GM18858 (cell line): ENCODE data around the gene USP2.

Source experiments
- ATAC-seq: cut with Tn5 transposase; IDR thresholded peaks from one replicate; pipeline ENCODE4 v1.9.1; 2021; ENCODE audit not compliant: unreplicated experiment

Gene USP2

DNA sequence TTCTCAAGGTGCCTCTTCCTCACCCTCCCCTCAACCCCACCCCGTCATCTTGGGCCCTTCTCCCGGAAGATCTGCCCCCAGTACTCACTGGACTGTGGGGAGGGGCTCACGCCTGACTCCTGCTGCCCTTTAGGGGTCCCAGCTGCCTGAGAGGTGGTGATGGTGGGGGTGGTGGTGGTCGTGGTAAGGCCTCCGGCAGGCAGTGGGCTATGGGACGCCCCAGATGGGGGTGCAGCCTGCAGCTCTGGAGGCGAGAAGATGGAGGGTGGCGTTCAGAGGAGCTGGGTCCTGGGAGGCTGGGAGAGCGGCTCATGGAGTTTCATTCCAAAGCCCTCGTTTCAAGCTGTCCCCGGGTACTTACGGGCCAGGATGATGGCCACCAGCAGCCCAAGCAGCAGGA is 35.8 kb downstream of the USP2 start:
- ATAC-seq = no peak

DNA sequence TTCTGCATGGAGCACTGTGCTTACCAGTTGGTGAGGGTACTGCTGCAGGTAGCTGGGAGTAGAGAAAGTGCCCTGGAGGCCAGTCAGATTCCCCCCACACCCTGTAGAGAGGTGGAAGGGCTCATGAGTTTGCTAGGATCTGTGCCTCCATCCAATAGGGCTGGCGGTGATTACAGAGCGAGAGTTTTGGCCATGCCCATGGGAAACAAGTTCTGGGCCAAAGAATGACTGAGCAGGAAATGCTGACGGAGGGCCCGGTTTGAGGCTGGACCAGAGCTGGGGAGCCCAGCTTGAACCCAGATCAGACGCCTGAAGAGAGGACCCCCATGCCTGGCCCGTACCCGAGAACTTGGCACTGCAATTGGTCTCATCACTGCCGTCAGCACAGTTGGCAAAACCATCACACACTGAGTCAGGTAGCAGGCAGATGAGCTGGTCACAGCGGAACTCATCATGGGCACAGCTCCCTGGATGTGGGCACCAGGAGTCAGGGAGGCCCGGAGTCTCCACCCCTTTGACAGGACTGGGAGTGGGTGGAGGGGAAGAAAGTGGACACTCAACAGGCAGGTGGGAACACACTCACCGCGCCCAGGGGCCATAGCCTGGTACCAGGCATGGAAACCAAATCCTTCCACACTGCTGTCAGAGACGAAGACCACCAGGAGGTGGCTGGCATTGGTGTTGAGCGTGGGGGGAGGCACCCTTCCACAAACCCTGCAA is 37.0 kb downstream of the USP2 start:
- ATAC-seq = no peak

DNA sequence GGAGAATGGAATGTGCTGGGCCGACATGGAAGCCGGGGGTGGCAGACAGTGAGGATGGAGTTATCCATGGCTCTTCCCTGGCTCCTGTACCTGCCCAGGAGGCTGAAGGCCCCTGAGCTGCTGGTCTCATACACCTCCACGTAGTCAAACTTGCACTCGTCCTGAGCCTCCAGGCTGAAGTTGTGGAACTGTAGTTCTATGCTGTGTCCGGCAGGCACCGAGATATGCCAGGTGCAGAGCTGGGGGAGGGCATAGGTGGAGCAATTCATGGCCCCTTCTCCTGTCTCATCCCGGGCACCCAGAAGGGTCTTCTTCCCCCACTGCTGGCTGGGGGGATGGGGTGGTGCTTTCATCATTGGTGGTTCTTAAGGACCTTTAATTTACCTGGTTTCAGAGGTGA is 37.8 kb downstream of the USP2 start:
- no peak for ATAC-seq

DNA sequence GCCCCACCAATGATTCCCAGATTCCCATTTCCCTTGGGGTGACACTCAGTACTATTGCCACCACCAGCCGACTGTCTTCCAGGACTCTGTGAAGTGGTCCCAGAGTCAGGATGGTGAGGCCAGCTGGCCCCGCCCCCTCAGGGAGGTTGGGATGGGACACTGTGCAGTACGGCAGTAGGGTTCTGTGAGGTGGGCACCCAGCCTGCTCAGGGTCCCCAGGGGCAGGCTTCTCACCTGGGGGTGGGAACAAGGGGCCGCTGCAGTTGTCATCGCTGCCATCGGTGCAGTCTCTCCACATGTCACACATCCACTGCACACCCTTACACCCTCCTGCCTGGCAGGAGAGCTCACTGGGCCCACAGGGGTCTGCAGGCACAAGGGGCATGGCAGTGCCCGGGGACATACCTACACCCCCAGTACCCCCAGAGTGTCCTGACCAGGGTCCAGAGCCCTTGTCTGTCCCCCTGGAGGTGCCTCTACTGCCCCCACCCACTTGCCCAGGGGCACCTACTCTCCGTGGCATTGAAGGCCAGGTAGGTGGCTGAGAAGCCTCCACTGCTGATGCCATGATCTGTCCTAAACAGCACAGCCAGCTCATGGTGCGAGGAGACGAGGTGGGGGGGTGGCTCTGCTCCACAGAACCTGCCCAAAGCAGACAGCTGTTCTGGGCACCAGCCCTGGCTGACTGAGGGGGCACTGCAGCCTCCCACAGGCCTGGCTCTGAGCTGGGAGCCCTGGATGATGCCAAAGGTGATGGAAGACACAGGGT is 38.9 kb downstream of the USP2 start:
- ATAC-seq = no peak

DNA sequence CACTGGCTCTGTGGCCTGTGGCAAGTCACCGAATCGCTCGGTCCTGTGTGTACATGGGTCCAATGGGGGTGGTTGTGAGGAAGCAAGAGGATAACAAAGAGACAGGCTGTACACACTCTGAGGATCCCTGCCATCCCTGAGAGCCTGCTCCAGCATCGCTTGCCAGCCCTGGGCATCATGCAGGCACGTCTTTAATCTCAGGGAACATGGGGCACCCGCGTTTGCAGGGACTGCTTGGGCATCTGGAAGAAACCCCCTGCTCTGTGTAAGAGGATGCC is 39.5 kb downstream of the USP2 start:
- no peak for ATAC-seq

DNA sequence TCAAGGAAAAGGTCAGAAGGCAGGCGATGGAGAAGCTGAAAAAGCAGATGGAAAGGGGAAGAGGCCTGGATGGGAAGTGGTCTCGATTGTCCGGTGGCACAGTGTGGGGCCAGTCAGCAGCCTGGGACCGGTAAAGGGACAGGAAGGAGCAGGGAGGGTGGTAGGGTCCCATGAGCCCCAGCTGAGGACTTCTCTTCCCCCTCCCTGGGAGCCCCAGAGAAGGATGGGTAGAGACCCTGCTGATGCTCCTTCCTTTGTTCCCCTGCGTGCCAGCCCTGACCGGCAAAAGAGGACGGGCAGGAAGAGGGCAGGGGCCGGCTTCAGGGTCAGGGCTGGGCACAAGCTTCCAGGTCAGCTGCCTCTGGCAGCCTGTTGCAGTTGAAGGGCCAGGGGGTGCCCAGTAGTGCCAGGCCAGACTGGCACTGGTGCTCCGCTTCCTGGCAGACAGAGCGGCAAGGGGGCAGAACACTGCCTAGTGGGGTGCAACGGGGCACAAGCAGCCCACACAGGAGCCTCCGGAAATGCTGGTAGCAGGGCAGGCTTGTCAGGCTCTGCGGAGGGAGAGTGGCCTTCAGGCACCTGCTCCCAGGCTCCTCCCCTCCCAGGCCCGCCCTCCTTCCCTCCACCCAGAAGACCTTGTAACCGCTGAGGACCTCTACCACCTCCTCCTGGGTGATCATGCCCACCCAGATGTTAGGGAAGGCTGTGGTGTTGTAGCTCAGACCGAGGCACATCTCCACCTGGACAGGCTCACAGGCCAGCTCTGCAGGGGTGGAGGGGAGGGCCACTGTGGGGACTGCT is 40.1 kb downstream of the USP2 start:
- no peak for ATAC-seq

DNA sequence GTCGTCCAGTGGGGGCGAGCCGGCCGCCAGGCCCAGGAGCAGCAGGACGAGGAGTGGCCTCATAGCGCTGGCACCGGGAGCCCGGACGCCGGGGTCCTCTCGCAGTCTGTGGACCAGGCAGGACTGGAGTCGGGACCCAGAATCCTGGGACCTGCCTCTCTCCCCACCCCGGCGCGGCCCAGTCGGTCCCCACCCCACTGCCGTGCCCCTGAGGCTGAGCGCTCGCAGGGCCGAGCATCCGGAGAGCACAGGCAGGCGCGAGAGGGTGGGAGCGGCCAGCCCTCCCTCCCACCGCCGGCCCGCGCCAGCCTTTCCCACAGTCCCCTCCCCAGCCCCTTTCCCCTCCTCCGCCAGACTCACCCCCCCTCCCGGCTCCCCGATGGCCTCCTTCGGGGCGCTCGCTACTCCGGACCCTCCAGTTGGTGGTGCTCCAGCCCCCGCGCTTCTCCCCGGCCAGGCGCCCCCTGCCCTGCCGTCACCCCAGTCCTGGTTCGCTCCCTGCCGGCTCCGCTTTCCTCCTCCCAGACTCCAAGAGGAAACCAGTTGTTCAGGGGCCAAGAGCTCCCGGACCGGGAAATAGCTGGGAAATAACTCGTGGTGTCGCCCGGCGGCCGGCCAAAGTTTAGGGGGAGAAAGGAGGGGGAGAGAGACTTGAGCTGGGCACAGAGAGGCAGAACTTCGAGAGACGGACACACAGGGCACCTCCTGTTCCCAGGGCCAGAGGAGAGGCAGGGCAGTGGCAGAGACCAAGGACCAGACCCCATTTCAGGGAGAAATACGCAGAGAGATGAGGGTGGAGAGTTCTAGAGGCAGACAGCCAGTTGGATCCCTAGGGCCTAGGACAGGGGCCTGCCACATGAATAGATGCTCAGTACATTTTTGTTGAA is 40.9 kb downstream of the USP2 start, which contains the start of gene C1QTNF5:
C1QTNF5 (minus strand) TSS at position 549 of the 887 bp plus-strand sequence; CDS start at position 63, 486 bp downstream.
- ATAC-seq = no peak

- ATAC-seq = no peak
Measured at GRCh38 chr11:119339589-119340334, 41.7 kb downstream of the USP2 start.

GRCh38 chr11:119338965-119339588 is 42.4 kb downstream of the USP2 start:
- ATAC-seq = no peak

GRCh38 chr11:119338318-119338890 is 43.1 kb downstream of the USP2 start:
- ATAC-seq = no peak

DNA sequence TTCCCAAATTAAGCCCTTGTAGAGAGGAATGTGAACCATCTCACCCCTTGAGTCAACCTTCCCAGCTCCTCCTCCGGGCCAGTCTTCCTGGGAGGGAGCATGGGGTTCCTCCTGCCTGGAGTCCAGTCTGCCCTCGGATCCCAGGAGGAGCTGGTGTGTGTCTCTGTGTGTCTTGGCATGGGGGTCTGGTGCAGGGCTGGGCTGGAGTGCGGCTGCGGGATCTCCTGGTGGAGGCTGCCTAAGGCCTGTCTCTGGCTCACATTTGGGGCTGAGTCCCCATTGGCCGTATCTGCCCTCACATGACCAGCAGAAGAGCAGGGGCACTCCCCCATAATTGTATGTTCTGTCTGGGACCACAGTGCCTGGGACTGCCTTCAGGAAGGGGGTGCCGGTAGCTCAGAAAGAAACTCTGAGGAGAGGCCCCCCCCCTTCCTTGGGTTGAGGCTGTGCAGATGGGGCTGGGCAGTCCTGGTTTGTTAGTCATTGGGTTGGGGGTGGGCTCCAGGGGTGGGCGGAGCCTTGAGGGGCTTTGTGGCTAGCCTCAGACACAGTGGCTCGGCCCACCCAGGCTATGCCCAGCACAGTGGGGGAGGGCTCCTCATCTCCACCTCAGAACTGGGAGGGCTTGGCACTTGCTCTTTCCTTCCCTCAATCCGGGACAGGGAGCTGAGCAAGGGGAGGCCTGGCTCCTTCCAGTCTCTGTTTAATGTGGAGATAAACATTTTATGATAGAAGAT is 43.7 kb downstream of the USP2 start:
- ATAC-seq = no peak

- no peak for ATAC-seq
Measured at GRCh38 chr11:119336744-119337469, 44.6 kb downstream of the USP2 start.

- no peak for ATAC-seq
Measured at GRCh38 chr11:119335655-119336543, 45.6 kb downstream of the USP2 start.

DNA sequence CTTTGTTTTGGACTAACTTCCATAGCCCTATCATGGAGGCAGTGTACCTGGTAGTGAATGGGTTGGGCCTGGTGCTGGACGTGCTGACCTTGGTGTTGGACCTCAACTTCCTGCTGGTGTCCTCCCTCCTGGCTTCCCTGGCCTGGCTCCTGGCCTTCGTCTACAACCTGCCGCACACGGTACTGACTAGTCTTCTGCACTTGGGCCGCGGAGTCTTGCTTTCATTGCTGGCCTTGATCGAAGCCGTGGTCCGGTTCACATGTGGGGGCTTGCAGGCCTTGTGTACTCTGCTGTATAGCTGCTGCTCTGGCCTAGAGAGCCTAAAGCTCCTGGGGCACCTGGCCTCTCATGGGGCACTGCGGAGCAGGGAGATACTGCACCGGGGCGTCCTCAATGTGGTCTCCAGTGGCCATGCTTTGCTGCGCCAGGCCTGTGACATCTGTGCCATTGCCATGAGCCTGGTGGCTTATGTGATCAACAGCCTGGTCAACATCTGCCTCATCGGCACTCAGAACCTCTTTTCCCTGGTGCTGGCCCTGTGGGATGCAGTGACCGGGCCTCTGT is 46.3 kb downstream of the USP2 start:
- ATAC-seq = no peak

GRCh38 chr11:119334174-119334930 is 47.1 kb downstream of the USP2 start, which contains the start of gene RNF26:
Gene RNF26 (plus strand): TSS chr11:119334527. CDS start chr11:119335123, 596 bp downstream.
- ATAC-seq = peak; percentile 80
